ENCODE measurements around the gene HADHA. TPM values are rescaled to one million over a fixed set of nuclear protein-coding genes. Genes with fewer than 3 reads are reported as not detected.

Gene HADHA
- total RNA-seq, 3 donors from 2014 or later (not counting 1 experiment from before 2014, with no cell fraction given), result 66.6 to 76.1 (median 68.9) TPM

DNA sequence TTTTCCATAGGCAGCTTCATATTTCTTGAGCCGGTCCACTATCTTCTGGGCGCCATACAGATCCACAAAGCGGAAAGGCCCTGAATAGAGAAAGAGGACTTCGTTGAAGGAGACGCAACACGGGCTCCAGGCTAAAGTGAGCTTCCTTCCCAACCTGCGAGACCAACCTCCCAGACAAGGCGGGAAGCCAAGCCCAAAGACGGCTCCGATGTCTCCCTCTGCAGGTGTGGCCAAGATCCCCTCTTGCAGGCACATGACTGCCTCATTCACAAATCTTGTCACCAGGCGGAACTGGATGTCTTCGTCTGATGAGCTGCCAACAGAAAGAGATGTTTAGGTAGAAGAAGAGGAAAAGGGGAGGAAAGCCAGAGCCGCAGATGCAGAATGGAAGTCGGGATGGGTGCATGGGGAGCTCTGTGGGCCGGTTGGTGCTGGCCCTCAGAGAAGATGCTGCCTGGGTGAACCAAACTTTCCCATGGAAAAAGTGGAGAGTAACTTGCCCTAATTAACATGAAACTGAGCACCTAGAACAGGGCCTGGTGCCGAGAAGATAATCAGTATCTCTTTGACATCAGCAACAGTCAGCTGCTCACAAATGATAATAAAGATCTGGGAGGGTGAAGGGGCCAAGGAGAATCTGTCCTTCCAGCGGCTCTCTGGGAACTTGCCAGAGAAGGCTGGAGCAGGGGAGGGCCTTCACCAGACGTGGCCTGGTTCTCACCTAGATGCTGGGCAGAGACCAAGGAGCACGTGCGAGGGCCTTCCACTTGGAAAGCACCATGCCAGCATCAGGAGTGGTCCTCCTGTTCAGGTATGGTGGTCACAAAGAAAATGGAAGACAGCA is 52.9 kb downstream of the HADHA start:
- H3K9me3 Mint-ChIP-seq, result no peaks in the 10 kb centered on the region
- Histone ChIP-seq H3K27ac (ENCODE audit: low read length) (no peak overlapping the region), H3K4me3 (ENCODE audit: low read length) (no peak overlapping the region), H3K4me1 (ENCODE audit: control insufficient read depth, insufficient read depth, low read length) (no peaks in the 10 kb centered on the region), H3K36me3 (ENCODE audit: control insufficient read depth, insufficient read depth, low read length) (peaks cover 57% of the 10 kb centered on the region), H3K9me3 (ENCODE audit: control insufficient read depth, insufficient read depth, low read length) (no peaks in the 10 kb centered on the region), H3K27me3 (ENCODE audit: control insufficient read depth, insufficient read depth, low read length) (no peaks in the 10 kb centered on the region)
- peaks cover 0 to under 1% of the 10 kb centered on the region in 2 donors for H3K4me1 Mint-ChIP-seq
- peaks cover 7% of the 10 kb centered on the region for H3K36me3 Mint-ChIP-seq
- TF ChIP-seq, protein P1, sequence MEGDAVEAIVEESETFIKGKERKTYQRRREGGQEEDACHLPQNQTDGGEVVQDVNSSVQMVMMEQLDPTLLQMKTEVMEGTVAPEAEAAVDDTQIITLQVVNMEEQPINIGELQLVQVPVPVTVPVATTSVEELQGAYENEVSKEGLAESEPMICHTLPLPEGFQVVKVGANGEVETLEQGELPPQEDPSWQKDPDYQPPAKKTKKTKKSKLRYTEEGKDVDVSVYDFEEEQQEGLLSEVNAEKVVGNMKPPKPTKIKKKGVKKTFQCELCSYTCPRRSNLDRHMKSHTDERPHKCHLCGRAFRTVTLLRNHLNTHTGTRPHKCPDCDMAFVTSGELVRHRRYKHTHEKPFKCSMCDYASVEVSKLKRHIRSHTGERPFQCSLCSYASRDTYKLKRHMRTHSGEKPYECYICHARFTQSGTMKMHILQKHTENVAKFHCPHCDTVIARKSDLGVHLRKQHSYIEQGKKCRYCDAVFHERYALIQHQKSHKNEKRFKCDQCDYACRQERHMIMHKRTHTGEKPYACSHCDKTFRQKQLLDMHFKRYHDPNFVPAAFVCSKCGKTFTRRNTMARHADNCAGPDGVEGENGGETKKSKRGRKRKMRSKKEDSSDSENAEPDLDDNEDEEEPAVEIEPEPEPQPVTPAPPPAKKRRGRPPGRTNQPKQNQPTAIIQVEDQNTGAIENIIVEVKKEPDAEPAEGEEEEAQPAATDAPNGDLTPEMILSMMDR (IDR thresholded peaks at IDR 0.05), result no peak
- WGBS (ENCODE audit: insufficient coverage), result 93% methylated on average over 20 of the region's 20 CpGs
- no peak overlapping the region for H3K27ac Mint-ChIP-seq
- intact Hi-C loops (cut with micrococcal nuclease), result no loop called here
- H3K27me3 Mint-ChIP-seq (ENCODE audit: low read depth in 2 of 2), result no peaks in the 10 kb centered on the region
- no peak for ATAC-seq
- H3K4me3 Mint-ChIP-seq, result no peak overlapping the region
- DNase-seq, result no peak

DNA sequence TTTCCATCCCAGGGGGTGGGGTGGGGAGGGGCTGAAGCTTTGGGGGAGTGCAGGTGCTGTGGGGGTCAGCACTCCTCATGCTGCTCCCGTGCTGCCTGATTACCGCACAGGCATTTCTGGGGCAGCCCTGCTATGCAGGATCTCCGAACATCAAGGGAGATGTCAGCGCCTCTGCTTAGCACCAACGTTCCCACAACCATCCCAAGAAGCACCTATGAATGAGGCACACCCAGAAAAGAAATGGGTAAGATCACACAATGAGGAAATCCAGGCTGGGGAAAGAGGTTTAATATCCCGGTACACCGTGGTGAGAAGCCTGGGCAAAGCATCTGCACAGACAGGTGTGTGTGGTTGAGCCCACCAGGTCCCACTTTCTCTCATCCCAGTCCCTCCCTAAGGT is 54.1 kb downstream of the HADHA start:
- intact Hi-C loops (cut with micrococcal nuclease), result no loop called here
- no peaks in the 10 kb centered on the region for H3K9me3 Mint-ChIP-seq
- no peak for ATAC-seq
- DNase-seq, result no peak
- no peaks in the 10 kb centered on the region for H3K9me3 ChIP-seq (ENCODE audit: control insufficient read depth, insufficient read depth, low read length)
- peaks cover 6% of the 10 kb centered on the region for H3K4me1 ChIP-seq (ENCODE audit: control insufficient read depth, insufficient read depth, low read length)
- 87% methylated on average over 7 of the region's 7 CpGs for WGBS (ENCODE audit: insufficient coverage)
- H3K27me3 ChIP-seq (ENCODE audit: control insufficient read depth, insufficient read depth, low read length), result no peaks in the 10 kb centered on the region
- H3K4me3 Mint-ChIP-seq, result no peak overlapping the region
- no peak overlapping the region for H3K4me3 ChIP-seq (ENCODE audit: low read length)
- no peak overlapping the region for H3K27ac Mint-ChIP-seq
- H3K36me3 ChIP-seq (ENCODE audit: control insufficient read depth, insufficient read depth, low read length), result peaks cover 45% of the 10 kb centered on the region
- H3K27ac ChIP-seq (ENCODE audit: low read length), result no peak overlapping the region
- TF ChIP-seq, protein P1 (IDR thresholded peaks at IDR 0.05), result no peak
- peaks cover 6 to 11% of the 10 kb centered on the region in 2 donors for H3K4me1 Mint-ChIP-seq
- H3K27me3 Mint-ChIP-seq (ENCODE audit: low read depth in 2 of 2), result no peaks in the 10 kb centered on the region
- H3K36me3 Mint-ChIP-seq, result peaks cover 7% of the 10 kb centered on the region

DNA sequence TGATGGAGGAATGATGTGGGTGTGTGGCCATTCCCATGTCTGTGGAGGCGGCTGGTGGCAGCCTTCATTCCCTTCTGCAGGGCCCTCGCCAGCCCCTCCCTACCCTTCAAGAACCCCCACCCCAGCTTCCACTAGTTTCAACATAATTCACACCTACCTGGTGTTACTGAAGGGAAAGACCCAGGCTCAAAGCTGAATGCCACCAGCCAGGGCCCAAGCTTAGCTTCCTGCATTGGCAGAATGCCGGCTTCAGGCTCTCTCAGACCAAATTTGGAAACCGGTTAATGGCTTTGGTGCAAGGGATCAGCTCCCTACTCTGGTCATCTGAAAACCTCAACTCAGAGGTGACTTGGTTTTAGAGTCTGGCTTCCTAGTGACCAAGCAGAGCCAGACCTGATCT is 54.7 kb downstream of the HADHA start:
- DNase-seq (no peak), ATAC-seq (no peak)
- TF ChIP-seq, protein P1 (IDR thresholded peaks at IDR 0.05), result no peak
- no peak overlapping the region for H3K4me3 ChIP-seq (ENCODE audit: low read length)
- no peak overlapping the region for H3K4me3 Mint-ChIP-seq
- H3K9me3 ChIP-seq (ENCODE audit: control insufficient read depth, insufficient read depth, low read length), result no peaks in the 10 kb centered on the region
- intact Hi-C loops (cut with micrococcal nuclease), result loop anchor here (10.0 kb wide), 1 partner anchor 315 kb away; the partner anchor contains the start of gene ASXL2
- no peak overlapping the region for H3K27ac ChIP-seq (ENCODE audit: low read length)
- no peaks in the 10 kb centered on the region for H3K27me3 Mint-ChIP-seq (ENCODE audit: low read depth in 2 of 2)
- H3K4me1 Mint-ChIP-seq, result peaks cover 6 to 14% of the 10 kb centered on the region in 2 donors
- 98% methylated on average over 4 of the region's 4 CpGs for WGBS (ENCODE audit: insufficient coverage)
- peak overlapping the region in 1 of 2 donors; percentile 59 for H3K27ac Mint-ChIP-seq
- H3K27me3 ChIP-seq (ENCODE audit: control insufficient read depth, insufficient read depth, low read length), result no peaks in the 10 kb centered on the region
- peaks cover 7% of the 10 kb centered on the region for H3K36me3 Mint-ChIP-seq
- no peaks in the 10 kb centered on the region for H3K9me3 Mint-ChIP-seq
- H3K36me3 ChIP-seq (ENCODE audit: control insufficient read depth, insufficient read depth, low read length), result peaks cover 39% of the 10 kb centered on the region
- H3K4me1 ChIP-seq (ENCODE audit: control insufficient read depth, insufficient read depth, low read length), result peaks cover 9% of the 10 kb centered on the region
